Activated CD4-positive, alpha-beta T cell treated with anti-CD3 and anti-CD28 coated beads, Interleukin-2, amount 50 U/mL, for 48 hours (primary cell): ENCODE results near the gene SYT15.
"Not testable (repeated sequence)": the region's sequence is repeated elsewhere in the genome, so short reads cannot be mapped to it uniquely, and the experiment has no call there.

ENCODE experiments used
- DNase-seq, 2 experiments: peaks; one replicate each; pipeline ENCODE4 v3.0.0-alpha.2; 2020

SYT15 gene

GRCh38 chr10:46578474-46579178, at the start of gene SYT15:
TSS of gene SYT15 (plus strand) at chr10:46579128. CDS start at chr10:46579169, 41 bp downstream.
- not testable (repeated sequence) for DNase-seq

DNA sequence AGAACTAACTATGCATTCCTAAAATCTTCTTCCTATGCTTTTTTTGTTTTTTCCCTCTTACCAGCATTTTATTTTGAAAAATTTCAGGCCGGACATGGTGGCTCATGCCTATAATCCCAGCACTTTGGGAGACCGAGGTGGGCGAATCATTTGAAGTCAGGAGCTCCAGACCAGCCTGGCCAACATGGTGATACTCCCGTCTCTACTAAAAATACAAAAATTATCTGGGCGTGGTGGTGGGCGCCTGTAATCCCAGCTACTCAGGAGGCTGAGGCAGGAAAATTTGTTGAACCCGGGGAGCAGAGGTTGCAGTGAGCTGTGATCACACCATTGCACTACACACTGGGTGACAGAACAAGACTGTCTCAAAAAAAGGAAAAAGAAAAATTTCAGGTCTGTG, 49.2 kb upstream of the SYT15 start:
- DNase-seq = not testable (repeated sequence)

- no peak for DNase-seq
Measured at GRCh38 chr10:46530249-46531186, 48.4 kb upstream of the SYT15 start.

GRCh38 chr10:46532256-46532655, 46.7 kb upstream of the SYT15 start:
- DNase-seq = not testable (repeated sequence)

DNA sequence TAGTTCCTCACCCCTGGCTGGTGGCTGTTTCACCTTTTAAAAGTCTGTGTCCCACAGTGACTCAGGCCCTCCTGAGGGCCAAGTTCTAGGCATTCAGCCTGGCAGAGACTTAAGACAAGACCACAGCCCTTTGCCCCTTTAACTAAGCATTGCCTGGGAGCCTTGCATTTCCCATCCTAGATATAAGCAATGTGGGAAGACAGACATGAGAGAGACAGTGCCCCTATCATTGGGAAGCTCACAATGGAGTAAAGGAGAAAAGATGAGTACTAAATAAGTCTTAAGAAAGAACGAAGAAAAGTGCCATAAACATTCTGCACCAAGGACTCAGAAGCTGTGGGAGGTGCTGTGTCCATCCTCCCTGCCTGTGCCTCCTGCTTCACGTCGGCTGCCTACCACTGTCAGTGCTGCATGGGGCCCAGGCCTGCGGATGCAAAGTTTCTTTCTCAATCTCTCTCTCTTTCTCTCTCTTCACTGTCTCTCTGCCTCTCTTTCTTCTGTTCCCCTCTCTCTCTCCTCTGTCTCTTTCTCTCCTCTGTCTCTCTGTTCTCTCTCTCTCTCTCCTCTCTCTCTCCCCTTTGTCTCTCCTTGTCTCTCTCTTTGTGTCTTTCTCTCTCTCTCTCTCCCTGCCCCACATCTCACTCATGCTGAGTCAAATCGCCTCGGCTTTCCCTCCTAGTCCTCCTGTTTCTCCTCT, 44.0 kb upstream of the SYT15 start:
- DNase-seq = no peak

DNA sequence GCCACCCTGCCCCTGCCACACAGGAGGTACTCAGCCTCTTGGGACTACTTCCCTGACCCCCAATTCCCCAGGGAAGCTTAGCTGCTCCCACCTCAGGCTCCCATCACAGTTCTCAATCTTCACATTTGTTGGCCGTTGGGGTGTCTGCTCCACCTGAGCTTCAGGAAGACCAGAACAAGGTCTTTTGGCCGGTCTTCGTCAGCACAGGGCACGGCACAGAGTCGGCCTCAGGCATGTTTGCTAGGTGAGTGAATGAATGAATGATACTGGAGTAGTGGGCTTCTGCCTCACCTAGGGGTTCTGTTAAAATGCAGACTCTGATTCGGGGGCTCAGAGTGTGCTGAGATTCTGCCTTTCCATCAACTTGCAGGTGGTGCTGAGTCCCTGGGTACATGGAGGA, 42.8 kb upstream of the SYT15 start:
- DNase-seq = no peak

GRCh38 chr10:46536781-46537180, 42.1 kb upstream of the SYT15 start:
- DNase-seq = no peak

DNA sequence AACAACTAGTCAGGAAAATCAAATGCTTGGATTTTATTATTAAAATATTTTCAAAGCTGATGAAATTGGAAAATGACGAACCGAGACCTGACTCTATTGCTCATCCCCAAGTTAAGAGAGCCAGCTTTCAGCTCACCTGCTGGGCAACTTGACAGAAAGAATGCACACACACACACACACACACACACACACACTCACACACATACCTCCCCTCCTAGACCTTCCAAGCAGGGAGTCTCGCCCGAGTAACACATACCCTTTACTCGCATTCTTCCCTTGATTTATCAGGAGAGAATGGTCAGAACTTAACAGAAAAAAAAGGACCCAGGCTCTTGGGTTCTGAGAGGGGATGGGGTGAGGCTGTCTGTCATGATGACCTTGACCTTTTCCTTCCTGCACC, 41.6 kb upstream of the SYT15 start:
- no peak for DNase-seq

- DNase-seq = no peak
Measured at GRCh38 chr10:46538155-46538554, 40.8 kb upstream of the SYT15 start.

GRCh38 chr10:46538717-46539426, 40.1 kb upstream of the SYT15 start:
- no peak for DNase-seq

- DNase-seq = no peak
Measured at GRCh38 chr10:46539596-46540411, 39.1 kb upstream of the SYT15 start.

DNA sequence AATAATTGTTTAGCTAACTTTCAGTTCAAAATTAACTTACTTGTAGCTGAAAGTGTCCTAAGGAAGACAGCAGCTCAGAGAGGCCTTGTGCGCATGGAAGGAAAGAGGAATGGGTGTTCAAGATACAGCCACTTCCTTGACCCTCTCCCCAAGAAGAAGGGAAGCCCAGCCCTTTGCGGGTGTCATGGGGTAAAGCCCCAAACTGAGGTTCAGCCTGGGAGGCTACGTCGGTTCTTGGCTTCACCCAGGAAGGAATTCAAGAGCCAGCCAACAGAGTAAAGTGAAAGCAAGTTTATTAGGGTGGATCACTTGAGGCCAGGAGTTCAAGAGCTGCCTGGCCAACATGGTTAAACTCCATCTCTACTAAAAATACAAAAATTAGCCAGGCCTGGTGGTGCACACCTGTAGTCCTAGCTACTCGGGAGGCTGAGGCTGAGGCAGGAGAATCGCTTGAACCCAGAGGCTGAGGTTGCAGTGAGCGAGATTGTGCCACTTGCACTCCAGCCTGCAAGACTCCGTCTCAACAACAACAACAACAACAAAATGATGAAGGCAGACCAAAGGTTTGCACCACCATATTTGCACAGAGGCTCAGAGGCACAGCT, 38.4 kb upstream of the SYT15 start:
- DNase-seq = no peak

DNA sequence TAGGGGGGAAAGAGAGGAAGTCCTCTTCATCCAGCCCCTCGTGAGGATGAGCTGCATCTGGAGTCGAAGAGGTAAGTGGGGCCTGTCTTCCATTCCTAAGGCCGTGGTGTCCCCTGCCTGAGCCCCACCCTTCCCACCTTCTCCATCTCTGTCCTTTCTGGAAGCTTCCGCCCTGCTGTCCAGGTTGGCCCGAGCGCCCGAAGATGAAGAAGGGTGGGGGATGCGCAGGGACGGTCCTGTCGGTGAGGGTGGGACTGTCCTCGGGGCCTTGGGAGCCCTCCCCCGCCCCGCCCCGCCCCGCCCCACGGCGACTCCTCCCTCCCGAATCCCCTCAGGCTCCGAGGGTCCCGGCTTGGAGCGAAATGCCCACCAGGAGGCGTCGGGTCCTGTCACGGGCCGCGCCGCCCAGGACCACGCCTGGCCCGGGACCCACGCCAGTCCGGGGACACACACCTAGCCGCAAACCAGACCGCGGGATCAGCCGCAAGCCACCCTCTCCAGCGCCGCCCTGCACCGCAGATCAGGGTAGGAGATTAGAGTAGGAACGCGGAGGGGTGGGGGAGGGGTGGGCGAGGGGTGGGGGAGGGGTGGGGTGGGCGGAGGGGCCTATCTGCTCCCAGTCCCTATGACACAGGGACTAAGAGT, 37.8 kb upstream of the SYT15 start:
- DNase-seq = no peak

DNA sequence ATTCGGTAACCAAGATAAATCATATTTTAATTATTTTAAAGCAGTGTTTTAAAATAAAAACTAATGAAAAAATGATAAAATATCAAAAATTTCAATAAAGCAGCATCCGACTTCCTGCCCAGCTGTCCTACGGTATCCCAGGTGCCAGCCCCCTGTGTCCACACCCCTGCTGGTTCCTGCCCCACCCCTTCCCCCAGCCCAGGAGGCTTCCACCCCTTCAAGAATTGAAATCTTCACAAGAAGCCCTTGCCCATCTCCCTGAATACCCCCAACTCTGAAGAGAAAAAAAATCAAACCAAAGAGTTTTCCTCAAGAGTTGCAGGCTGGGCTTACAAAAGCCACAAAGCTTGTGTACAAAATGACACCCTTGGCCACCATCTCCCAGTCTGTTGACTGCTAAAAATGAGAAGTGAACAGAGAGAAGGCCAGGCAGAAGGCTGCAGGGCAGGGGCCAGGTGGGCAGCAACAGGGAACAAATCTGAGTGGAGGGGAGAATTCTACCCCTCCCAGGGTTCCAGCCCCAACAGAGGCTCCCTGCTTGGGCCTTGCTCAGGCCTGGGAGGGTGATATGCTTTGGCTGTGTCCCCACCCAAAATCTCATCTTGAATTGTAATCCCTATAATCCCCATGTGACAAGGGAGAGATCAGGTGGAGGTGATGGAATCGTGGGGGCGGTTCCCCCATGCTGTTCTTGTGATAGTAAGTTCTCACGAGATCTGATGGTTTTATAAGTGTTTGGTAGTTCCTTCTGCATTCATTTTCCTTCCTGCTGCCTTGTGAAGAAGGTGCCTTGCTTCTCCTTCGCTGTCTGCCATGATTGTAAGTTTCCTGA, 37.0 kb upstream of the SYT15 start:
- no peak for DNase-seq

GRCh38 chr10:46542567-46543465, 36.1 kb upstream of the SYT15 start:
- peak in 1 of 2 experiments; percentile 4 for DNase-seq

GRCh38 chr10:46543466-46544377, 35.2 kb upstream of the SYT15 start:
- DNase-seq = peak in 1 of 2 experiments; percentile 2

DNA sequence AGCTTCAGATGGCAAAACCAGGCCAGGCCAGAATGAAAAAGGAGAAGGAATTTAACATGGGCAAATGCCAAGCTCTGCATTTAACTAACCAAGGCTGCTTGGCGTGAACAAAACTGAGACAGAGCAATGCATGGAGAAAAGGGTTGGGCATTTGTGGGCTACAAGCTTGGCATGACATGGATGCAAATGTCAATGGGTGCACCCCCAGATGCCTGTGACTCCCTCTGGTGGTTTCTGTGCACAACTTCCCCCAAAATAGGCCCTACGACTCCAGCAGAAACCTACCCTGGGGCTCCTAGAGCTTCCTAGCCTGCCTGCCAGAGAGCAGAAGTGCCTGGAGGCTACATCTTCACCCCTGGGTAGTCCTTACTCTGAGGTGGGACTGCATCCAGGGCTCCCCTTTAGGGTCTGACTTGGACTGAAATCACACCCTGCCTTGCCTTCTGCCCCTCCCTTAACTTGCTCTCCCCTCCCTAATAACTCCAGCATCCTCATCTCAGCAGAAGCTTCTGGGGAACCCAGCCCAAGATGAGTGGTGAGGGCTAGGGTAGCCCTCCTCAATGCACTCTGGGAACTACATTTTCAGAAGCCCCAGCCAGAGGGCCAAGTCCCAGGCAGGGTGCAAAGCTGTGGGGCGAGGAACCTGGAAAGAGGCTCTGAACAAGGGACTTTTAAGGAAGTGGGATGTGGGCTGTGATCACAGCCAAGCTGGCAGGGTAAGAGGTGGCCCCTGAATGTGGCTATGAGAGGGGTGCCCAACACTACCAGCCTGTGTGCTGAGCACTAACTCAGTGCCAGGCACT, 33.7 kb upstream of the SYT15 start:
- DNase-seq = peak in 1 of 2 experiments; percentile 14
